Mesothelial cell of epicardium (in vitro differentiated cells): Measurements from ENCODE around the gene SUOX. TPM values are rescaled to one million over a fixed set of nuclear protein-coding genes. Genes with fewer than 3 reads are reported as not detected.
"Not testable (repeated sequence)": the region's sequence is repeated elsewhere in the genome, so short reads cannot be mapped to it uniquely, and the experiment has no call there.

Source experiments
- DNase-seq, 2 experiments: peaks; one replicate each; pipeline ENCODE4 v3.0.0; 2021; ENCODE audit warnings: low spot score in 2 of 2; ENCODE audit not compliant: unreplicated experiment in 2 of 2
- H3K27ac Mint-ChIP-seq: 2 replicates; pipeline ENCODE4 v1.8.0; 2021; ENCODE audit warnings: mixed read lengths
- H3K27me3 Mint-ChIP-seq: 2 replicates; pipeline ENCODE4 v1.8.0; 2021; ENCODE audit warnings: low read depth, mixed read lengths
- H3K36me3 Mint-ChIP-seq: 2 replicates; pipeline ENCODE4 v1.8.0; 2021; ENCODE audit warnings: mixed read lengths
- H3K4me1 Mint-ChIP-seq: 2 replicates; pipeline ENCODE4 v1.8.0; 2021; ENCODE audit warnings: mixed read lengths
- H3K4me3 Mint-ChIP-seq: 2 replicates; pipeline ENCODE4 v1.8.0; 2021; ENCODE audit warnings: mild to moderate bottlenecking, moderate library complexity, mixed read lengths
- H3K9me3 Mint-ChIP-seq: 2 replicates; pipeline ENCODE4 v1.8.0; 2021; ENCODE audit warnings: mixed read lengths
- total RNA-seq: library from RNA; stranded (reverse); gene quantifications from 3 replicates; pipeline ENCODE4 v1.2.1, GENCODE V29; 2021
- TF ChIP-seq, protein P1 (sequence below): fragments of 200-600 bp; sonication (generic); IDR thresholded peaks from one replicate; pipeline ENCODE4 v1.5.0; 2021; ENCODE audit warnings: antibody characterized with exemption; ENCODE audit not compliant: unreplicated experiment

SUOX gene
- total RNA-seq, 1 donor from 2014 or later, result 38.9 TPM

DNA sequence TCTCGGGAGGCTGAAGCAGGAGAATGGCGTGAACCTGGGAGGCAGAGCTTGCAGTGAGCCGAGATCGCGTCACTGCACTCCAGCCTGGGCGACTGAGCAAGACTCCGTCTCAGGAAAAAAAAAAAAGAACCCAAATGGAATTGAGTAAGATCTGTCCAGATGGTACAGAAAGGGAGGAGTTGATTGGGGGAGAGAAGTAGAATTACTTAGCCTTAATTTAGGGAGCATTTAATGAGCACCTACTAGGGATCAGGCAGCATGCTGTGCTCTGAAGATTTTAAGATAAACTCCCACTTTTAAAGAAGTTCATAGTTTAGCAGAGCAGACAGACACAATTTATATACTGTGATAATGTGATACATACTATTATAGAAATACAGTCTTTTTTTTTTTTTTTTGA lies 18.7 kb upstream of the SUOX start:
- Mint-ChIP-seq H3K9me3 (no peaks in the 10 kb centered on the region), H3K27ac (no peak overlapping the region), H3K4me1 (peaks cover 8% of the 10 kb centered on the region), H3K36me3 (peaks cover 28% of the 10 kb centered on the region), H3K4me3 (no peak overlapping the region), H3K27me3 (no peaks in the 10 kb centered on the region)
- DNase-seq, result no peak
- TF ChIP-seq, protein P1, sequence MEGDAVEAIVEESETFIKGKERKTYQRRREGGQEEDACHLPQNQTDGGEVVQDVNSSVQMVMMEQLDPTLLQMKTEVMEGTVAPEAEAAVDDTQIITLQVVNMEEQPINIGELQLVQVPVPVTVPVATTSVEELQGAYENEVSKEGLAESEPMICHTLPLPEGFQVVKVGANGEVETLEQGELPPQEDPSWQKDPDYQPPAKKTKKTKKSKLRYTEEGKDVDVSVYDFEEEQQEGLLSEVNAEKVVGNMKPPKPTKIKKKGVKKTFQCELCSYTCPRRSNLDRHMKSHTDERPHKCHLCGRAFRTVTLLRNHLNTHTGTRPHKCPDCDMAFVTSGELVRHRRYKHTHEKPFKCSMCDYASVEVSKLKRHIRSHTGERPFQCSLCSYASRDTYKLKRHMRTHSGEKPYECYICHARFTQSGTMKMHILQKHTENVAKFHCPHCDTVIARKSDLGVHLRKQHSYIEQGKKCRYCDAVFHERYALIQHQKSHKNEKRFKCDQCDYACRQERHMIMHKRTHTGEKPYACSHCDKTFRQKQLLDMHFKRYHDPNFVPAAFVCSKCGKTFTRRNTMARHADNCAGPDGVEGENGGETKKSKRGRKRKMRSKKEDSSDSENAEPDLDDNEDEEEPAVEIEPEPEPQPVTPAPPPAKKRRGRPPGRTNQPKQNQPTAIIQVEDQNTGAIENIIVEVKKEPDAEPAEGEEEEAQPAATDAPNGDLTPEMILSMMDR, result no peak

DNA sequence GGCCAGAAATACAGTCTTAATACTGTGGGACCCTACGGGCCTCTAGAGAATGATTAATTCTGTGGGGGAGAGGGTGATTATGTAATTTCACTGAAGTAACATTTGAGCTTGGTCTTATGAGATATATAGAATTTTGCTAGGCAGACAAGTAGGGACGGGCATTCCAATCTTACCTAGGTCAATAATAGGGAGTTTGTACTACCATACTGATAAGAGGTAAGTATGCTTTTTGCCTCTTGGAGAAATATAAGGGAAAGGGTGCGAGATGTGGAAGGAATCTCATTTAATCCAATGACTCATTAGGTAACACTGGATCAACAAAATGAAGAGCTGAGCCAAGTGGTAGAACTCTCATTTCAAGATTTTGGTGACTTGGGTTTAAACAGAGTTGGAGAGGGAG lies 18.0 kb upstream of the SUOX start:
- H3K4me1 Mint-ChIP-seq, result peaks cover 8% of the 10 kb centered on the region
- DNase-seq, result no peak
- H3K27me3 Mint-ChIP-seq, result no peaks in the 10 kb centered on the region
- H3K4me3 Mint-ChIP-seq, result no peak overlapping the region
- no peak overlapping the region for H3K27ac Mint-ChIP-seq
- no peaks in the 10 kb centered on the region for H3K9me3 Mint-ChIP-seq
- H3K36me3 Mint-ChIP-seq, result peaks cover 31% of the 10 kb centered on the region
- TF ChIP-seq, protein P1, result no peak

DNA sequence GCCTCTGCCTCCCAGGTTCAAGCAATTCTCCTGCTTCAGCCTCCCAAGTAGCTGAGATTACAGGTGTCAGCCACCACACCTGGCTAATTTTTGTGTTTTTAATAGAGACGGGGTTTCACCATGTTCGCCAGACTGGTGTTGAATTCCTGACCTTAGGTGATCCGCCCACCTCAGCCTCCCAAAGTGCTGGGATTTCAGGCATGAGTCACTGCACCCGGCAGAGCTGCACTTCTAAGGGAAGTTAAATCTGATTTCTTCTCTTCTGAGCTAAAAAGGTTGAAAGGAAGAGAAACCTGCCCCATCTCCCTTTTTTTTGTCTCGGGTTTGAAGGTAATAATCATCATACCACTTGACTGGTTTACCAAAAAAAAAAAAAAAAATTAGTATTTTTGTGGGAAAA lies 15.2 kb upstream of the SUOX start:
- not testable (repeated sequence) for H3K27me3 Mint-ChIP-seq, H3K27ac Mint-ChIP-seq, DNase-seq, H3K4me3 Mint-ChIP-seq, H3K4me1 Mint-ChIP-seq, H3K9me3 Mint-ChIP-seq
- H3K36me3 Mint-ChIP-seq, result peaks cover 31% of the 10 kb centered on the region

DNA sequence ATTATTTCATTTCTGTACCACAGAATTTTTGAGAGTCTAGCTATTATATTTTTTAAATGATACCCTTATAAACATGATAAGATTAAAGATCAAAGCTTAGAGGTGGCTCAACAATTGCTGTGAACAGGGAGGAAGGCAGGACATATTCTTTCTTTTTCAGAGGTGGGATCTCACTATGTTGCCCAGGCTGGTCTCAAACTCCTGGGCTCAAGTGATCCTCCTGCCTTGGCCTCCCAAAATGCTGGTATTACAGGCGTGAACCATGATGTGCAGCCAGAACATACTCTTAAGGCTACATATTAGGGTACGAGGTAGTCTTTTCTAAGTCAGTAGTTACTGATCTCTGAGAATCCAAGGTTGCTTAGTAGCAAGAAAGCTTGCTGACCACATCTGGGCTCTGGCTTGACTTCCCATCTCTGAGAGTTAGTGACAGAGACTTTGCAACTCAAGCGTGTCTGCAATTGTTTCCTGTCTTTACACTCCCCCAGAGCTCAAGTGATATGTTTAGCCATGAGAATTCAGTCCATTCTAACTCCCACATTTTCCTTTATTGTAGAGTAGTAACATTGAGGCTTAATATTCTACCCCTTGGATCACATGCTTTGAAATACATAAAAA lies 14.6 kb upstream of the SUOX start:
- Mint-ChIP-seq H3K4me1 (no peaks in the 10 kb centered on the region), H3K27ac (no peak overlapping the region), H3K27me3 (no peaks in the 10 kb centered on the region), H3K36me3 (peaks cover 31% of the 10 kb centered on the region), H3K4me3 (no peak overlapping the region), H3K9me3 (no peaks in the 10 kb centered on the region)
- no peak for DNase-seq
- TF ChIP-seq, protein P1, result no peak

DNA sequence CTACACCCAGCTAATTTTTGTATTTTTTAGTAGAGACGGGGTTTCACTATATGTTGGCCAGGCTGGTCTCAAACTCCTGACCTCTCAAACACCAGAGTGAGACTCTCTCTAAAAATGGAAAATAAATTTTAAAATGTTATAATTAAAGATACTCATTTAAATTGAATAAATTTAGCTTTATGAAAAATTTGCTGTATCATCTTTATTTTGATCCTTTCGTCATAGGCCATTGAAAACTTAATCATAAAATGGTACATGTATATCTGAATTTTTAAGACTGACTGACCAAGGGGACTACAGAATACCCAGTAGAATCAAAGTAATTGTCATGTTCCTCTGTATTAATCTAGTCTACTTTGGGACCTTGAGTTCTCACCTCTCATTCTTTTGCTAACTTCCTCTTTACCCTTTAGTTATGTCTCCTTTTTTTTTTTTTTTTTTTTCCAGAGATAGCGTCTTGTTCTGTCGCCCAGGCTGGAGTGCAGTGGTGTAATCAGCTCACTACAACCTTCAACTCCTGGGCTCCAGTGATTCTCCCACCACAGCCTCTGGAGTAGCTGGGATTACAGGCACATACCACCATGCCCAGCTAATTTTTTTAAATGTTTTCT lies 13.7 kb upstream of the SUOX start:
- TF ChIP-seq, protein P1, result no peak
- Mint-ChIP-seq H3K27me3 (no peaks in the 10 kb centered on the region), H3K4me3 (no peak overlapping the region), H3K27ac (no peak overlapping the region), H3K36me3 (peaks cover 26% of the 10 kb centered on the region), H3K4me1 (no peaks in the 10 kb centered on the region), H3K9me3 (no peaks in the 10 kb centered on the region)
- no peak for DNase-seq

DNA sequence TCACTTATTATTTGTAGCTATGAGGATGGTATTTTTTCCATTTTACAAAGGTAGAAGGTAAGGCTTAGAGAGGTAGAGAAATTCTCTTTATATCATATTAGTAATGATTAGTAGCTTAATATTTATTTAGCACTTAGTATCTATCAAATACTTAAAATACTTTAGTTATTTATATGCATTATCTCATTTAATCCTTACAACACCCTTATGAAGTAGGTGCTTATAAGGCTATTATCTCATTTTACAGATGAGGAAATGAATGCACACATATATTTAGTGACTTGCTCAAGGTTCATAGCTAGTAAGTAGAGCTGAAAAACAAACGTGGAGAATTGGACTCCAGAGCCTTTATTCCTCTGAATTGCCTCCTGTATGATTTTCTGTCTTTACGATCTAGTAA lies 12.2 kb upstream of the SUOX start:
- TF ChIP-seq, protein P1, result no peak
- Mint-ChIP-seq H3K27ac (no peak overlapping the region), H3K9me3 (no peaks in the 10 kb centered on the region), H3K36me3 (peaks cover 26% of the 10 kb centered on the region), H3K4me1 (no peaks in the 10 kb centered on the region), H3K27me3 (no peaks in the 10 kb centered on the region), H3K4me3 (no peak overlapping the region)
- no peak for DNase-seq
